GM18951 (cell line): ENCODE measurements around the gene CFAP99.

Experiments used
- POLR2A ChIP-seq: IDR thresholded peaks from 4 replicates; pipeline ENCODE4 v1.6.1; 2011; ENCODE audit warnings: mild to moderate bottlenecking; ENCODE audit not compliant: insufficient read length, insufficient read depth; ENCODE audit errors: extremely low read depth
- in situ Hi-C: fragments of 300-500 bp; cut with MboI; formaldehyde crosslinking; loops from one replicate; pipeline ENCODE4 v1.12.0; 2022; ENCODE audit warnings: low sequenced_read_pairs, mixed read lengths, inconsistent platforms; ENCODE audit not compliant: unreplicated experiment

CFAP99 gene

DNA sequence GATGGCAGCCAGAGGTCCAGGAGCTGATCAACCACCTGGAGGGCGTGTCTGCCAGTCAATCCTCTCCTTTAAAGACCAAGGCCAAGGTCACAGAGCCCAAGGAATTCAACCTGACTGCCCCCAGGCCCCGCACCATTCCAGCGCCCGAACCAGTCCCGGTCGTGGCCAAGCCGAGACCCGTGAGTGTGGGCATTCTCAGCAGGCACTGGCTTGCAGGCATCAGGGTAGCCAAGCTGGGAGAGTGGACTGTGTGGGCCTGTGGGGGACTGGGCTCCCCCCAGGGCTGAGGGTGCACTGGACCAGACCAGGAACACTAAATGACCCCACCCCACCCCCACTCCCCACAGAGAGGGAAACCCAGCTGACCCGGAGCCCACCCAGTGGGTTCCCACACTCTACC is 26.4 kb downstream of the CFAP99 start:
- no peak for TF ChIP-seq POLR2A
- in situ Hi-C loops = no loop called here

DNA sequence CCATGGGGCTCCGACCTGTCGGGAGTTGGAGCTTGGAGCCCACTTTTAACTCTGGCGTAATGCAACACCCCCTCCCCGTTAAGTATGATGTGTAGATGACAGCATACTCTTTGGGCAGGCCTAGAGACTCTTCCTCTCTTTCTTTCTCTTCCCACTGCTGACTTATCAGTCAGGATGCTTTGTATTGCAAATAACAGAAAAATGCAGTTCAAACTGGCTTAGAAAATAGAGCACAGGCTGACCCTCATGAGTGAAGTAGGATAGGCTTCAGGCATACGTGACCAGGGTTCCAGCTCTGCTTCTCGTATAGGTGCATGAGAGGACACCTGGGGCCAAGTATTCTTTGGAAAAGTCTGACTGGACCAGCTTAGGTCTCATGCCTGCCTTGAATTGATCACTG is 26.8 kb downstream of the CFAP99 start:
- no peak for TF ChIP-seq POLR2A
- in situ Hi-C loops = no loop called here

DNA sequence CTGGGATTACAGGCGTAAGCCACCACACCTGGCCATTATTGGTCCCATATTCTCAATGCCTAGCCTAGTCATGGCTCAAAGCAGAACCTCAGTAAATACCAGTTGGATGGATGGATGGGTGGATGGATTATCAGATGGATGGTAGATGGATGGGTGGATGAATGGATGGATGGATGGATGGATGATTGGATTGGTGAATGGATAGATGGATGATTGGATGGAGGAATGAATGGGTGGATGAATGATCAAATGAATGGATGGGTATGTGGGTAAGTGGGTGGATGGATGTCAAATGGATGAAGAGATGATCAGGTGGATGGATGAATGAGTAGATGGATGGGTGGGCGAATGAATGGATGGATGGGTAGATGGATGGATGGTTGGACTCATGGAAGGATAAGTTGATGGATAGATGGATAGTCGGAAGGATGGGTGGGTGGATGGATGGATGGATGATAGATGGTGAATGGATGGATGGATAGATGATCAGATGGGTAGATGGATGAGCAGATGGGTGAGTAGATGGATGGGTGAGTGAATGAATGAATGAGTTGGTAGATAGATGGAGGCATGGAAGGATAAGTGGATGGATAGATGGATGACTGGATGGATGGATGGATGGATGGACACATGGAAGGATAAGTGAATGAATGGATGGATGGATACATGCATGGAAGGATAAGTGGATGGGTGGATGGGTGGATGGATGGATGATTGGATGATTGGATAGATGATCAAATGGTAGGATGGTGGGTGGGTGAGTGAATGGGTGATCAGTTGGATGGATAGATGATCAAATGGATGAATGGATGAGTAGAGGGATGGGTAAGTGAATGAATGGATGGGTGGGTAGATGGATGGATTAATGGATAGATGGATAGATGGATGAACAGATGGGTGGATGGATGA is 28.2 kb downstream of the CFAP99 start:
- TF ChIP-seq POLR2A = no peak
- in situ Hi-C loops = no loop called here

DNA sequence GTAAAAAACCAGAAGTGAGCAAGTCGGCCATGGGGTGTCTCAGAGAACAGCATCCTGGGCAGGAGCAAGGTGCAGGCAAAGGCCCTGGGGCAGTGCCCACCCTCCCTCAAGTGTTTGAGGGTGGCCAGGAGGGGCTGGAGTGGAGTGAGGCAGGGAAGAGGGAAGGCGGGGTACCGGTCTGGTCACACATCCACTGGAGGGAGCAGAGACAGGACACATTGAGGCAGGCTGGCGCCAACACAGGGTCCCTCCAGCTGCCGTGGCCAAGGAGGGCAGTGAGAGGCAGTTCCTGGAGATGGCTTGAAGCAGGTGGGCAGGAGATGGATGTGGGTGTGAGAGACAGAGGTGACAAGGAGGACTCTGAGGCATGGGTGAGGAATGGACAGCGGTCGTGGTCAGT is 29.8 kb downstream of the CFAP99 start:
- in situ Hi-C loops = no loop called here
- TF ChIP-seq POLR2A = no peak

GRCh38 chr4:2449051-2449450 is 30.3 kb downstream of the CFAP99 start:
- in situ Hi-C loops = no loop called here
- no peak for TF ChIP-seq POLR2A

DNA sequence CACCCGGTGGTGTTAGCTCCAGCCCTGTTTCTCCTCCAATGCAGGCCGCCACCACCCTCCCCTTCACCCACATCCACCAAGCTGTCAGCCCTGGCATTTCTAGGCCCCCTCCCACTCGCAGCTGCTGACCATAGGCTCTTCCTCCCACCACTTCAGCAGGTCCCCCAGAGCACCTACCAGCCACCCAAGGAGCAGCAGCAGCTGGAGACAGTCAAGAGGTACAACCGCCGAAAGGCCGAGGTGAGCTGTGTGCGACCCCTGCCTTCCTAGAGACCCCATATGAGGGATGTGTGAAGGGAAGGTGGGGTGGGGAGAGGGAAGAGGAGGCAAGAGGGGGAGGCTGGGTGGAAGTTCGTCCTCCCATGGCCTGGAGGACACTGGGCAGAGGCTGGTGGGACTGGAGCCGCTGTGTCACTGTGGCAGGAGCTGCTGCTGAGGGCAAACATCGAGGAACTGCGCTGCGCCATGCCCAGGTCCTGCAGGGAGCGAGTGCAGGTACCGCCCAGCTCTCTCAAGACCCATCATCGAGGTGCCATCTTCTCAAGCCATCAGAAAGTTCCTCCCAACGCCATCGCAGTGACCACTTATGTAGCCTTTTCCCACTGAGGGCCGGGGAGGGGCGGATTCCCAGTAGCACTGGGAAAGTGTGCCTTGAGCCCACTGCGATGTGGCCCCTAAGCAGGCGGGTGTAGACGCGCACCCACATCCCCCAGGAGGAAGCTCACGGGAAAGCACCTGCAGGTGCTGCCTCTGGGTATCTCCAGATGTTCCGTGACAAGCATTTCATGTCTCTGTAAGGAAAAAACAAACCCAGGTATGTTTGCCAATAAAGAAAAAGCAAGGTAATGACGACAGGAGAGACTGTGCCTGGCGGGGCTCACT is 31.0 kb downstream of the CFAP99 start:
- in situ Hi-C loops = no loop called here
- no peak for TF ChIP-seq POLR2A

DNA sequence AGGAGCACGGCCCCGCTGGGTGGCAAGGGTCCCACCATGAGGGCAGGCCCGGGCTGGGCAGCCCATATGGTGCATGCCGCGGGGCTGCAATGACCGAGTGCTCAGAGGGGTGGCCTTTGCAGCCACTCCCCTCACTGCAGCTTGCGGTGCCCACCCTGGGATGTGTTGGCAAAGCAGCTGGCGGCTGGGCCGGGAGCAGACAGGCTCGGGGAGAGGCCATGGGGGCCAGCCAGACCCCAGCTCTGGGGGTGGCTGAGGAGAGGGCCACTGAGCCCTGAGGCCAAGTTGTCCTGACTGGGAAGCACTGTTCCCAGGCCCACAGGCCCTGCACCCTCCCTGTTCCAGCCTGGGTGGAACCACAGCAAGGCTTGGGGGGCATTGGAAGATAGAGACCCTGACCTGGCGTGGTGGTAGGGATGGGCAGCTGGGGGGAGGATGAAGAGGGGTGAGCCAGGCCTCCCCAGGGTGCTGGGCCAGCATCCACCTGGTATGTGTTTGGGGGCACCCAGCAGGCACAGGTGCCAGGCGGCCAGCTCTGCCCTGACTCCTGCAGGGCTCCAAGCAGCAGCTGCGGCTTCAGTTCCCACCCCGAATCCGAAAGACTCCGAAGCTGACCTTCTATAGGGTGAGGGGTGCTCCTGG is 31.8 kb downstream of the CFAP99 start:
- no peak for TF ChIP-seq POLR2A
- in situ Hi-C loops = no loop called here

- in situ Hi-C loops = no loop called here
- no peak for TF ChIP-seq POLR2A
Measured at GRCh38 chr4:2451036-2451520, 32.3 kb downstream of the CFAP99 start.

DNA sequence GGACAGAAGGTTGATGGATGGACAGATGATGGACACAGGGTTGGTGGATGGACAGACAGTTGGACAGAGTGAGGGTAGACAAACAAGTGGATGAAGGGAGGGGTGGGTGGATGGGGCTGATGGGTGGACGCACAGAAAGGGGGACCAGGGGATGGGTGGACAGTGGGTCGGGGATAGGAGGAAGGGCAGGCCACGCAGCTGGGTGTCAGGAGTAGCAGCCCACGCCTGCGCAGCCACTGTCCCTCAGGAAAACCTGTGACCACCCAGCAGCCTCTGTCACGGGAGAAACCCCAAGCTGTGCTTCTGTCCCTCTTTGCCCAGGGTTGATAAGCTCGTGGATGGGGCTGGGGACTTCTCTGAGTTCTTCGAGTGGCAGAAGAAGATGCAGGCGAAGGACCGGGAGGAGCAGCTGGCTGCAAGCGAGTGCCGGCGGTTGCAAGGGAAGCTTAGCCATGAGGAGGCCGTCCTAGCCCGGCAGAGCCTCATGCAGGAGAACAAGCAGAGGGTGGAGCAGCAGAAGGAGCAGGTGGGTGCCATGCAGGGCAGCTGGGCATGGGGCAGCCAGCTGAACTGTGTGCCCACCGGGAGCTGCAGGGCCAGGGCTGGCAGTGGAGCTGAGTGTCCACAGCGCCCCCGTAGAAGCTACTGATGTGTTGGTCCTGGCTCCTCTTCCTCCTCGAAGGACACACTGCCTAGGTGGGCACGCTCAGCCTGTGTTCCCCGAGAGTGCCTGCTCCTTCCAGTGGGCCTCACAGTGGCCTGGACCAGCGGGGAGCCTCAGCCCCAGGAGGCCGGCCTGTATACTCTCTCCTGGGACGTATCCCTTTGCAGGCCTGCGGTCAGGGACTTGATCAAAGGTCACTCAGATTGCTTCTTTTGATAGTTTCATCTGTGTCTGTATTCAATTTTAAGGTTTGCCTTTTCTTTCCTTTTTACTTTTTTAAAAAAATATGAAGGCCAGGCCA is 33.3 kb downstream of the CFAP99 start:
- in situ Hi-C loops = no loop called here
- TF ChIP-seq POLR2A = no peak

DNA sequence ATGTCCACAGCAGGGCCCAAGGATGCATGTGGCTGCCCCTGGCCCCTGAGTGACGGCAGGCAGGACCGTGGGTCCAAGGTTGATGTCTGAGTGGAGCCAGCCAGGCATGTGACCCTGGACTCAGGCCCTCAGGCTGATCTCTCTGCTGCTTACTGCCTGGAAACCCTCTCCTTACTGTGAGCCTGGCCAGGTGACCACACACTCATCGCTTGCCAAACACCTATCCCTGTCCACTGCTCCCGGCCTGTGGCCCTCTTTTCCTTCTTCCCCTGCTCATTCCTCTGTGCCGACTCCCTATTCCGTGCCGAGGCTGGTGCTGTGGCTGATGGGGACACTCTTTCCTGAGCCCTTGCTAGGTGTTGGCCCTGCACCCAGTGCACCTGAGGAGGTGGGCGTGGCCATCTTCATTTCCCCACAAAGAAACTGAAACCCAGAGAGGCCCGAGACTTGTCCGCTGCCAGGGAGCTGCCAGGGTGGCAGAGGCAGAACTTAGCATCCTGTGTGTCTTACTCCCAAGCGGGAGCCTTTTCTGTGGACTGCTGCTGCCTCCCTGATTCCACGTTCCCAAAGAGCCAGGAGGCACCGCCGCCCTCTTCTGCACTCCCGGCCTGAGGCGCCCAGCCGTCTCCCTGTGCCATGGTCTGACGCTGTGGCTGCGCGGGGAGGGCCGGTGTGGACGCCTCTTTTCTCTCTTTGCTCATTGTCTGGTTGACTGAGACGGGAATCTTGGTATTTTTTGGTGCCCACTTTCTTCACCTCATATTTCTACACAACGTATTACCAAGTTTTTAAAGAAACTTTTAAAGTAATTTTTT is 38.9 kb downstream of the CFAP99 start:
- TF ChIP-seq POLR2A = no peak
- in situ Hi-C loops = no loop called here
